Lower leg skin (tissue), 3 donors: ENCODE measurements around the gene MAP4K2.

Source experiments
- POLR2A ChIP-seq, 2 donors: fragments of 450-650 bp; IDR thresholded peaks; one replicate each; pipeline ENCODE4 v1.6.1; 2016 to 2017; ENCODE audit warnings: antibody characterized with exemption in 2 of 2, mild to moderate bottlenecking in 1 of 2, moderate library complexity in 1 of 2
- TF ChIP-seq, protein P1 (sequence below), 3 donors: fragments of 450-650 bp; IDR thresholded peaks; one replicate each; pipeline ENCODE4 v1.5.1; 2016; ENCODE audit warnings: antibody characterized with exemption in 3 of 3, mild to moderate bottlenecking in 3 of 3, moderate library complexity in 2 of 3

DNA sequence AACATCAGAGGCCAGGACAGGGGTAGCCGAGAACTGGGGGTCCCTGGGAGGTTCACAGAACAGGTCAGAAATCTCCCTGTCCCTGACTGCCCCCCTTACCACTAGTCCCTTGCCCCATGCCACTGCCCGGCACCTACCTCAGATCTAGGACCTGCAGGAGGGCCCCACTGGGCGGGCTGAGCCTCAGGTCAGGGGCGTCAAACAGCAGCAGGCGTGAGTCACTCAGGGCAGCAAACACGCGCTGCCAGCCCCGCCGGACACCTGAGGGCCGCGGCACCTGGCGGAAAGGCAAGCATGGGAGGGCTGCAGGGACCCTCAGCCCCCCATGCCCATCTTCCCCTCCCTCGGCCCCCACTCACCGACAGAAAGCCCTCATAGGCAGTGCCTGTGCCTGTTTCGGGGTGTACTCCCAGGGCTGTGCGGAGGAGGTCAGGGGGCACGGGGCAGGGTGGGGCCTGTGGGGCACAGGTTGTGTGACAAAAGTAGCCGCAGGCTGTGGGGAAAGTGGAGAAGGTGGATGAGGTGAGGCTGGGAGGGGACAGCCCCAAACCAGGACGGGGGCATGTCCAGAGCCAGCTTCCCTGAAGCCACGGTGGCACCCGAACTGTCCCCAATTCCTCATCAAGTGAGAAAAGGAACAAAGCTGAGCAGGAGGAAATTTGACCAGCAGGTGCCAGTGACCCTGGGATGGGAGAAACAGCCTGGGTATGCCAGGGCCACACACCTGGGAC is 29.6 kb upstream of the MAP4K2 start:
- TF ChIP-seq POLR2A (IDR thresholded peaks at IDR 0.05) = no peak
- TF ChIP-seq, protein P1, sequence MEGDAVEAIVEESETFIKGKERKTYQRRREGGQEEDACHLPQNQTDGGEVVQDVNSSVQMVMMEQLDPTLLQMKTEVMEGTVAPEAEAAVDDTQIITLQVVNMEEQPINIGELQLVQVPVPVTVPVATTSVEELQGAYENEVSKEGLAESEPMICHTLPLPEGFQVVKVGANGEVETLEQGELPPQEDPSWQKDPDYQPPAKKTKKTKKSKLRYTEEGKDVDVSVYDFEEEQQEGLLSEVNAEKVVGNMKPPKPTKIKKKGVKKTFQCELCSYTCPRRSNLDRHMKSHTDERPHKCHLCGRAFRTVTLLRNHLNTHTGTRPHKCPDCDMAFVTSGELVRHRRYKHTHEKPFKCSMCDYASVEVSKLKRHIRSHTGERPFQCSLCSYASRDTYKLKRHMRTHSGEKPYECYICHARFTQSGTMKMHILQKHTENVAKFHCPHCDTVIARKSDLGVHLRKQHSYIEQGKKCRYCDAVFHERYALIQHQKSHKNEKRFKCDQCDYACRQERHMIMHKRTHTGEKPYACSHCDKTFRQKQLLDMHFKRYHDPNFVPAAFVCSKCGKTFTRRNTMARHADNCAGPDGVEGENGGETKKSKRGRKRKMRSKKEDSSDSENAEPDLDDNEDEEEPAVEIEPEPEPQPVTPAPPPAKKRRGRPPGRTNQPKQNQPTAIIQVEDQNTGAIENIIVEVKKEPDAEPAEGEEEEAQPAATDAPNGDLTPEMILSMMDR (IDR thresholded peaks at IDR 0.05) = no peak
